ENCODE measurements around the gene AUNIP. TPM values are rescaled to one million over a fixed set of nuclear protein-coding genes. Genes with fewer than 3 reads are reported as not detected.

Gene AUNIP
- total RNA-seq, 1 donor from 2014 or later, result not detected

DNA sequence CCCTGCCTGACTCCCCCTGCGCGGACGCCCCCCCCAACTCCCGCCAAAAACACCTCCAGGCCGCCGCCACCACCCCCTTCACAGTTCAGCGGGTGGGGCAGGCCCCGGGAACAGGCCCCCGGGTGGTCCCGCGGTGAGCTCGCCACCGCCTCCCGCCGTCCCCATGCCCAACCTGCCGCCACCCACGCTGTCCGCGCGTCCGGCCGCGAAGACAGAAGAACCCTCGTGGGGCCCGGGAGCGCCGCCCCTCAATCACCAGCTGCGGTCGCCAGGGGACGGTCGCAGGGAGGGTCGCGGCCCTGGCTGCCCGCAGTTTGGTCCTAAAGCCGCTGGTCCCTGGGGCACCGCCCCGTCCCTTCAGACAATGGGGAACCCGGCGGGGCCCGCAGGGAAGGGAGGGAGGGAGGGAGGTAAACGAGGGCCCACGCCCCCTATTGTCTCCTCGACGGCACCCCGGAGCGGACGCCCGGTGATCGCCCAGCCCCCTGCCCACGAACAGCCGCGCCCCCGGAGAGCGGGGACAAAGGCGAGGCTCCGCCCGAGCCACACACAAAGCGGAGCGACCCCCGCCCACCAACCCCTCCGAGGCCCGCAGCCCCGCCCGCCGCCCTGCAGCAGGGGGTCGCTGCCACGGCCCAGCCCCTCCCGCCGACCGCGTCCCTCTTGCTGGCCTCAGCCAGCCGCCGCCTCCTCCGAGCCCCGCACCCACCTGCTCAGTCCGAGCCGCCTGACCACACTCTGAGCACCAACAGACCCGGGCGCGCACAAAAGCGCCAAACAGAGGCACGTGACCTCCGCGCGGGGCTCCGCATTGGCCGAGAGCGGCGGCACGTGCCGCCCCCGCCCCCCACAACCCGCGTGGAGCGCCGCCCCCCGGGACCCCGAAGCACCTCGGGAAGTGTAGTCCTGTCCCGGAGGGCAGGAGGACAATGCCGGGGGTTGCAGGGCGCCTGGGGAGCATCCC lies 46.7 kb upstream of the AUNIP start, which contains the start of gene STMN1:
Gene STMN1, minus strand, starts transcription at position 740 of the 964 bp plus-strand sequence. CDS start 1,743 bp downstream, outside the sequence.
- DNase-seq (ENCODE audit: low spot score in 2 of 2), result peak; percentile 68 to 94
- intact Hi-C loops (cut with DNase I), result loop anchor here (1.0 to 10.0 kb wide), 4 partner anchors 92 to 671 kb away; partner anchors contain the start of genes C1orf232, CEP85, PAFAH2 and SYF2
- TF ChIP-seq, protein P1, sequence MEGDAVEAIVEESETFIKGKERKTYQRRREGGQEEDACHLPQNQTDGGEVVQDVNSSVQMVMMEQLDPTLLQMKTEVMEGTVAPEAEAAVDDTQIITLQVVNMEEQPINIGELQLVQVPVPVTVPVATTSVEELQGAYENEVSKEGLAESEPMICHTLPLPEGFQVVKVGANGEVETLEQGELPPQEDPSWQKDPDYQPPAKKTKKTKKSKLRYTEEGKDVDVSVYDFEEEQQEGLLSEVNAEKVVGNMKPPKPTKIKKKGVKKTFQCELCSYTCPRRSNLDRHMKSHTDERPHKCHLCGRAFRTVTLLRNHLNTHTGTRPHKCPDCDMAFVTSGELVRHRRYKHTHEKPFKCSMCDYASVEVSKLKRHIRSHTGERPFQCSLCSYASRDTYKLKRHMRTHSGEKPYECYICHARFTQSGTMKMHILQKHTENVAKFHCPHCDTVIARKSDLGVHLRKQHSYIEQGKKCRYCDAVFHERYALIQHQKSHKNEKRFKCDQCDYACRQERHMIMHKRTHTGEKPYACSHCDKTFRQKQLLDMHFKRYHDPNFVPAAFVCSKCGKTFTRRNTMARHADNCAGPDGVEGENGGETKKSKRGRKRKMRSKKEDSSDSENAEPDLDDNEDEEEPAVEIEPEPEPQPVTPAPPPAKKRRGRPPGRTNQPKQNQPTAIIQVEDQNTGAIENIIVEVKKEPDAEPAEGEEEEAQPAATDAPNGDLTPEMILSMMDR (IDR thresholded peaks at IDR 0.05), result no peak
- Histone ChIP-seq H3K27me3 (no peaks in the 10 kb centered on the region), H3K27ac (peak within 1 kb of the TSS; percentile 65 to 66), H3K36me3 (peaks cover 0 to under 1% of the 10 kb centered on the region in 2 donors), H3K9me3 (no peaks in the 10 kb centered on the region), H3K4me3 (peak within 1 kb of the TSS; percentile 74 to 90), H3K4me1 (peaks cover 0 to 13% of the 10 kb centered on the region in 2 donors)

DNA sequence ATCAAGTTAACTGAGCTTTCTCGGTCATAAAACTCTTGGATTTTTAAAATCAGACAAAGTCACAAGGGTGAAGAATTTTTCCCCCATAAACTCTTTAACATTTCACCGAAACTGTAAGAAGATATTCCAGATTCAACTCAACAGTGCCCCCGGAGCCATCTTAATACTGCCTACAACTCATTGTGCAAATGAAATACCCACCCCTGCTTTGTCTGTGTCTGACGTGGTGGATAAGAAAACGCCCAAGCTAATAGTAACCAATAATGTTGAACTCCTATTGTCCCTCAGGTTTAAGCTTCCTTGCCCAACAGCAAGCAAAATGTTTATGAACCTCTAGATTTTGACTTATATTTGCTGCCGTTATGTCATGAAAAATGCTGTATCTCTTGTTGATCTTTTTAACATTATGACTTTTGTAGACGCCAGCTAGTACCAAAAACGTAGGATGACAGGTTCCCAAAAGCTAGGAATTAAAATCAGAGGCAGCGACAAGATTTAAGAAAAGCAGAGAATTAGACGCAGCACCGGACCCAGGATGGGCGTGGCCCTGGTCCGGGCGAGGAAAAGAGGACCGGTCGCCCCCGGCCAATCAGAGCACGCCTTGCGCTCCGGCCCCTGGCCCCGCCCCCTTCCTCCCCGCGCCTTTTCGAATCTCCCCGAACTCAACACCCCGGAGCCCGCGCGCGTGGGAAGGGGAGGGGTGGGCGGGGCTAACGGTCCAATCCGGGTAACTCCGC lies 45.9 kb upstream of the AUNIP start:
- intact Hi-C loops (cut with DNase I), result loop anchor here (1.0 to 10.0 kb wide), 4 partner anchors 93 to 670 kb away; partner anchors contain the start of genes C1orf232, CEP85, PAFAH2 and SYF2
- Histone ChIP-seq H3K9me3 (no peaks in the 10 kb centered on the region), H3K4me1 (peaks cover 0 to 13% of the 10 kb centered on the region in 2 donors), H3K4me3 (peak overlapping the region; percentile 74 to 90), H3K27me3 (no peaks in the 10 kb centered on the region), H3K27ac (peak overlapping the region; percentile 32 to 65), H3K36me3 (peaks cover 7 to 9% of the 10 kb centered on the region in 2 donors)
- TF ChIP-seq, protein P1 (IDR thresholded peaks at IDR 0.05), result no peak
- peak; percentile 81 to 97 for DNase-seq (ENCODE audit: low spot score in 2 of 2)

DNA sequence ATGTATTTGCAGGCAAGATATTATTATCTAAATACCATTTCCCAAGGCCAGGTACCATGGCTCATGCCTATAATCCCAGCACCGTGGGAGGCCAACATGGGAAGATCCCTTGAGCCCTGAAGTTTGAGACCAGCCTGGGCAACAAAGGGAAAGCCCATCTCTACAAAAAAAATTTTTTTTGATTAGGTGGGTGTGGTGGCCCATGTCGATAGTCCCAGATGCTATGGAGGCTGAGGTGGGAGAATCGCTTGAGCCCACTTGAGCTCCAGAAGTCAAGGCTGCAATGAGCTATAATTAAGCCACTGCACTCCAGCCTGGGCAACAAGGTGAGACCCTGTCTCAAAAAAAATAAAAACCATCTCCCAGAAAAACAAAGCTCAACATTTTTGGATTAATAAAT lies 44.7 kb upstream of the AUNIP start:
- Histone ChIP-seq H3K36me3 (peaks cover 10 to 20% of the 10 kb centered on the region in 2 donors), H3K9me3 (no peaks in the 10 kb centered on the region), H3K4me3 (no peak overlapping the region), H3K27ac (no peak overlapping the region), H3K4me1 (peaks cover 0 to 13% of the 10 kb centered on the region in 2 donors), H3K27me3 (no peaks in the 10 kb centered on the region)
- no peak for DNase-seq (ENCODE audit: low spot score in 2 of 2)
- intact Hi-C loops (cut with DNase I), result loop anchor here (10.0 kb wide), 2 partner anchors 331 to 669 kb away; partner anchors contain the start of genes CEP85 and SYF2
- TF ChIP-seq, protein P1 (IDR thresholded peaks at IDR 0.05), result no peak

DNA sequence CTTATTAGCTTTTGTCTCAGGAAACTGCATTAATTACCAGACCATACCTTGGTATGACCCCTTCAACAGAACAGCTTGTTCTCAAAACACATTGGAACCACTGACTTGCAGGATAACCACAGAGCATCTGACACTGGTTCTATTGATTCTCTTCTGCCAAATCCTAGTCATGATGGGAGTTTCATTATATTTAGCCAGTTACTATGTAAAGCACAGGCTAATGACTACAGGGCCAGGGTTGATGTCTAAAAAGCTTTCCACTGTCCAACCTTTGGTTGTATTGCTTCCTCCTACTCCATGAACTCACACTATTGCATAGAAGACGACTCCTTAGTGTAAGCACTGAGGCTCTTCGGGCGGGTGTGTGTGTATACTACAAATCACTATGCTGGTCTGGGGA lies 43.2 kb upstream of the AUNIP start:
- Histone ChIP-seq H3K9me3 (no peaks in the 10 kb centered on the region), H3K4me1 (peaks cover 0 to 13% of the 10 kb centered on the region in 2 donors), H3K27me3 (no peaks in the 10 kb centered on the region), H3K4me3 (no peak overlapping the region), H3K36me3 (peaks cover 15 to 25% of the 10 kb centered on the region in 2 donors), H3K27ac (no peak overlapping the region)
- TF ChIP-seq, protein P1 (IDR thresholded peaks at IDR 0.05), result no peak
- intact Hi-C loops (cut with DNase I), result loop anchor here (10.0 kb wide), 2 partner anchors 332 to 668 kb away; partner anchors contain the start of genes CEP85 and SYF2
- DNase-seq (ENCODE audit: low spot score in 2 of 2), result no peak

DNA sequence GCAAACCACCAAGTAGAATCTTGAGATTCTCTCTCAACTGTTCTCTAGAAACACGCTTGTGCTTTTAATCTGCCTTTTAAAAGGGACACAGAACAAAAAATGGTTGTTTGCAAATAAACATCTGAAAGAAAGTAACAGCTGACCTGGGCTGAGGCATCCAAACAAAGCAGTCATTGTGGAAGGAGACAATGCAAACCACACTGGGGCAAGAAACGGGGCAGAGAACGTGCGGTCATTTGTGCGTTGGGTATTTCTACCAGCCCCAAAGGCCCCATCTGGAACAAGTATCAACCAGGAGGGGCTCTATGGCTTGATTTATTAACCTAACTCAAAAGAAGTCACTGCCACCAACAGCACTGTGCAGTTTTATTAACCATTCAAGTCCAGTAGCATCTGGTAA lies 41.0 kb upstream of the AUNIP start:
- Histone ChIP-seq H3K4me3 (no peak overlapping the region), H3K27ac (no peak overlapping the region), H3K9me3 (no peaks in the 10 kb centered on the region), H3K36me3 (peaks cover 15 to 25% of the 10 kb centered on the region in 2 donors), H3K27me3 (no peaks in the 10 kb centered on the region), H3K4me1 (peaks cover 3 to 13% of the 10 kb centered on the region in 2 donors)
- TF ChIP-seq, protein P1 (IDR thresholded peaks at IDR 0.05), result no peak
- no peak for DNase-seq (ENCODE audit: low spot score in 2 of 2)
- intact Hi-C loops (cut with DNase I), result loop anchor here (10.0 kb wide), 2 partner anchors 335 to 665 kb away; partner anchors contain the start of genes CEP85 and SYF2
